Stimulated activated CD8-positive, alpha-beta memory T cell treated with anti-CD3 and anti-CD28 coated beads, Interleukin-2, amount 100 ng/mL, for 48 hours (primary cell): ENCODE measurements around the gene MIF.
"Not testable (repeated sequence)": the region's sequence is repeated elsewhere in the genome, so short reads cannot be mapped to it uniquely, and the experiment has no call there.

ENCODE experiments used
- DNase-seq, 2 donors: peaks; one replicate each; pipeline ENCODE4 v3.0.0-alpha.2; 2020; ENCODE audit warnings: low read depth in 2 of 2

MIF gene

GRCh38 chr22:23903328-23903971 lies 9.3 kb downstream of the MIF start:
- DNase-seq = no peak

GRCh38 chr22:23904573-23905254 lies 10.5 kb downstream of the MIF start:
- DNase-seq = no peak

GRCh38 chr22:23906641-23907040 lies 12.5 kb downstream of the MIF start:
- DNase-seq = no peak

GRCh38 chr22:23907423-23907822 lies 13.2 kb downstream of the MIF start:
- not testable (repeated sequence) for DNase-seq

GRCh38 chr22:23908587-23909205 lies 14.5 kb downstream of the MIF start:
- no peak for DNase-seq

- DNase-seq = no peak
Observed at GRCh38 chr22:23909296-23909898, 15.2 kb downstream of the MIF start.

- no peak for DNase-seq
Observed at GRCh38 chr22:23910496-23911190, 16.5 kb downstream of the MIF start.

- DNase-seq = no peak
Observed at GRCh38 chr22:23911318-23911980, 17.3 kb downstream of the MIF start.

GRCh38 chr22:23912293-23912903 lies 18.2 kb downstream of the MIF start:
- DNase-seq = no peak

GRCh38 chr22:23913306-23913660 lies 19.1 kb downstream of the MIF start:
- DNase-seq = peak in 1 of 2 donors; percentile 5

GRCh38 chr22:23913661-23914353 lies 19.6 kb downstream of the MIF start:
- peak; percentile 100 for DNase-seq

GRCh38 chr22:23915290-23915689 lies 21.1 kb downstream of the MIF start:
- DNase-seq = no peak

GRCh38 chr22:23920267-23920611 lies 26.1 kb downstream of the MIF start:
- not testable (repeated sequence) for DNase-seq

- DNase-seq = not testable (repeated sequence)
Observed at GRCh38 chr22:23921586-23922201, 27.5 kb downstream of the MIF start.

GRCh38 chr22:23922921-23923320 lies 28.7 kb downstream of the MIF start:
- no peak for DNase-seq

GRCh38 chr22:23925020-23925606 lies 30.9 kb downstream of the MIF start:
- no peak for DNase-seq

- DNase-seq = no peak
Observed at GRCh38 chr22:23926561-23926960, 32.4 kb downstream of the MIF start.

GRCh38 chr22:23938328-23939016 lies 44.3 kb downstream of the MIF start:
- DNase-seq = no peak

GRCh38 chr22:23939017-23939357 lies 44.8 kb downstream of the MIF start:
- no peak for DNase-seq
